Lower leg skin (tissue), 4 donors: ENCODE measurements around the gene LRRC25. TPM values are rescaled to one million over a fixed set of nuclear protein-coding genes. Genes with fewer than 3 reads are reported as not detected.

ENCODE experiments used
- DNase-seq, 2 donors: peaks; one replicate each; pipeline ENCODE4 v3.0.0-alpha.2; 2019; ENCODE audit warnings: low spot score in 2 of 2
- H3K4me3 ChIP-seq: fragments of 200-600 bp; sonication (generic); 2 replicates; pipeline ENCODE4 v1.5.1; 2017; ENCODE audit warnings: mild to moderate bottlenecking, low read depth; ENCODE audit not compliant: poor library complexity, severe bottlenecking
- CTCF ChIP-seq, 3 donors: fragments of 450-650 bp; IDR thresholded peaks; one replicate each; pipeline ENCODE4 v1.5.1; 2016; ENCODE audit warnings: antibody characterized with exemption in 3 of 3, mild to moderate bottlenecking in 3 of 3, moderate library complexity in 2 of 3
- POLR2A ChIP-seq, 2 donors: fragments of 450-650 bp; IDR thresholded peaks; one replicate each; pipeline ENCODE4 v1.6.1; 2016 to 2017; ENCODE audit warnings: antibody characterized with exemption in 2 of 2, mild to moderate bottlenecking in 1 of 2, moderate library complexity in 1 of 2
- WGBS, 2 donors: methylation state at CpG; one replicate each; pipeline ENCODE4 v1.1.5; 2018; 5-methylcytosine and 5-hydroxymethylcytosine counted together
- intact Hi-C: fragments of 100-400 bp; cut with DNase I; formaldehyde crosslinking; loops from one replicate; pipeline ENCODE4 v1.15.0; 2023; ENCODE audit warnings: low total_unique reads
- total RNA-seq, 4 donors: library from RNA; depleted of rRNA; stranded (reverse); fragments of >200 nt; gene quantifications; one replicate each; pipeline ENCODE4 v1.1.0, GENCODE V29; 2016

Gene LRRC25
- total RNA-seq, 4 donors from 2014 or later, result 1.2 to 3.4 (median 2.2) TPM; not detected in 1

DNA sequence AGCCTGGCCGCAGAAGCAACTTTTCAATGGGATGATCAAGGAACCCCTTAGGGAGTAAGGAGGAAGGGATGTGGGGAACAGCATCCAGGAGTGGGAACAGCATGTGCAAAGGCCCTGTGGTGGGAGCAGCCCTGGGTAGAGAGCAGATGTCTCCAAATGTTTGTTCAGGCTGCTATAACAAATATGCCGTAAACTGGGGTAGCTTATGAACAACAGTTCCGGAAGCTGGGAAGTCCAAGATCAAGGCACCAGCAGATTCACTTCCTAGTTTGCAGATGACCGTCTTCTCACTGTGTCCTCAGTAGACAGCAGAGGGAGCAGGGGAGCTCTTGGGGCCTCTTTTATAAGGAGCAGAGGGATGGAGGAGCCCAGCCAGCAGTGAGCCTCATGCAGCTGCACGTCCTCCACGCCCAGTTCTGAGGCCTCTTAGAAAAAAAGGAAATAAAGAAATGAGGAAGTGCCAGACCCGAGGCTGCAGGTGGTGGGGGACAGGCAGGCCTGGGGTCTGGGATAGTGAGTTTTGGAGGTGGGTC is 4.2 kb upstream of the LRRC25 start:
- peak in 1 of 2 donors; percentile 74 for DNase-seq
- H3K4me3 ChIP-seq, result no peak overlapping the region
- TF ChIP-seq POLR2A (IDR thresholded peaks at IDR 0.05) (no peak), CTCF (IDR thresholded peaks at IDR 0.05) (no peak)
- intact Hi-C loops, result no loop called here
- WGBS, 2 donors, result 35 to 46% methylated on average over 7 of the region's 7 CpGs

DNA sequence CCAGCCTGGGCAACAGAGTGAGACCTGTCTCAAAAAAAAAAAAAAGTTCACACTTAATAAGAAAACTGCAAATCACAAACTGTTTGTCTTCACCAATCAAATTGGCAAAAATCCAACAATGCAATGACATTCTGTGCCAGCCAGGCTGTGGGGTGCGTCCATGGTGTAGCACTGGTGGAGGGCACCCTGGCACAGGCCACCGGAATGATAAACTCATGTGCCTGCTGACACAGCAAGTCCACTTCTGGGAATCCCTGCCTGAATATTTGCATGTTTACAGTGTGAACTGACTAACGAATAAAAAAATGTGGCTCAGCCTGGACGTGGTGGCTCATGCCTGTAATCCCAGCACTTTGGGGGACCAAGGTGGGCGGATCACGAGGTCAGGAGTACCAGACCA is 1.6 kb upstream of the LRRC25 start:
- no peak for DNase-seq
- WGBS, 2 donors, result 25 to 26% methylated on average over 6 of the region's 6 CpGs
- no peak overlapping the region for H3K4me3 ChIP-seq
- TF ChIP-seq CTCF (IDR thresholded peaks at IDR 0.05) (no peak), POLR2A (IDR thresholded peaks at IDR 0.05) (no peak)
- intact Hi-C loops, result no loop called here

DNA sequence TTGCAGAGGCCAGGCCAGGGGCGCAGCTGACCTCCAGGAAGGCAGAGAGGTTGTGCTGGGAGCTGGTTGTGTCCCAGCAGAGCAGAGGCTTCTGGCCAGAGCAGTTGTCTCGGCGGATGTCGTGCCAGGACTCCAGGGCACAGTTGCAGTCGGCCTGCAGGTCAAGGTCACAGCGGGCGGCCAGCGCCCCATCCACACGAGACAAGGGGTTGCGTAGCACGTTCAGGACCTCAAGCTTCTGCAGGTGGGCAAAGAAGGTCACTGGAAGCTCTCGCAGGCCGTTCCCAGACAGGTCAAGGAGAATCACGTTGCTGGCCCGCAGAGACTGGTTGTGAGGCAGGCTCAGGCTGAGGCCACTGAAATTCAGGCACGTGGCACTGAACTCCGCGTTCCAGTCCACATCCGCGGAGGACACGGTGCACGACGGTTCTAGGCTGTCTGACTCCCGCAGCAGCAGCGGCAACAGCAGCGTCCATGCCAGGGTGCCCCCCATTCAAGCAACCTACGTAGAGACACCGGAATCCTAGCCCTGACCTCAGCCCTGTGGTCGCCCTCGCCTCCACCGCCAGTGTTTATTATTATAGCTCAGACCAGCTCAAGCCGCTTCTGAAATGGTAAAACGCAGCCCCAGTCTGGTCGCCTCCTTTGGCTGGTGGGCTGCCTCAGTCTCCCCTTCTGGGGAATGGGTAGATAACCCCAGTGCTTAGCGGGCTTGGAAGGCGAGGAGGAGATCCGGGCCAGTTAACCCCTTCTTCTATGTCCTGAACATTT is 766 bp downstream of the LRRC25 start:
- intact Hi-C loops, result no loop called here
- H3K4me3 ChIP-seq, result peak overlapping the region; percentile 4
- 61 to 76% methylated on average over 20 to 33 of the region's 37 CpGs for WGBS, 2 donors

GRCh38 chr19:18393836-18394235 is 3.6 kb downstream of the LRRC25 start:
- no peak for DNase-seq
- intact Hi-C loops, result no loop called here
- H3K4me3 ChIP-seq, result no peak overlapping the region
- 49 to 50% methylated on average over 7 of the region's 7 CpGs for WGBS, 2 donors
- TF ChIP-seq POLR2A (IDR thresholded peaks at IDR 0.05), result no peak
- TF ChIP-seq CTCF (IDR thresholded peaks at IDR 0.05), result no peak

More for the DNA sequence above, 766 bp downstream of the LRRC25 start:
- DNase-seq, result no peak
- TF ChIP-seq POLR2A (IDR thresholded peaks at IDR 0.05) (no peak), CTCF (IDR thresholded peaks at IDR 0.05) (no peak)

- WGBS, 2 donors, result 61 to 81% methylated on average over 5 of the region's 5 CpGs
- no peak overlapping the region for H3K4me3 ChIP-seq
- no peak for TF ChIP-seq CTCF (IDR thresholded peaks at IDR 0.05)
- no peak for TF ChIP-seq POLR2A (IDR thresholded peaks at IDR 0.05)
- DNase-seq, result no peak
- intact Hi-C loops, result no loop called here
Measured at GRCh38 chr19:18392926-18393325, 4.5 kb downstream of the LRRC25 start.
